ENCODE measurements around the gene PRICKLE4. TPM values are rescaled to one million over a fixed set of nuclear protein-coding genes. Genes with fewer than 3 reads are reported as not detected.

The PRICKLE4 gene
- total and polyA plus RNA-seq, 4 donors: 2.9 to 6.9 (median 5.5) TPM

DNA sequence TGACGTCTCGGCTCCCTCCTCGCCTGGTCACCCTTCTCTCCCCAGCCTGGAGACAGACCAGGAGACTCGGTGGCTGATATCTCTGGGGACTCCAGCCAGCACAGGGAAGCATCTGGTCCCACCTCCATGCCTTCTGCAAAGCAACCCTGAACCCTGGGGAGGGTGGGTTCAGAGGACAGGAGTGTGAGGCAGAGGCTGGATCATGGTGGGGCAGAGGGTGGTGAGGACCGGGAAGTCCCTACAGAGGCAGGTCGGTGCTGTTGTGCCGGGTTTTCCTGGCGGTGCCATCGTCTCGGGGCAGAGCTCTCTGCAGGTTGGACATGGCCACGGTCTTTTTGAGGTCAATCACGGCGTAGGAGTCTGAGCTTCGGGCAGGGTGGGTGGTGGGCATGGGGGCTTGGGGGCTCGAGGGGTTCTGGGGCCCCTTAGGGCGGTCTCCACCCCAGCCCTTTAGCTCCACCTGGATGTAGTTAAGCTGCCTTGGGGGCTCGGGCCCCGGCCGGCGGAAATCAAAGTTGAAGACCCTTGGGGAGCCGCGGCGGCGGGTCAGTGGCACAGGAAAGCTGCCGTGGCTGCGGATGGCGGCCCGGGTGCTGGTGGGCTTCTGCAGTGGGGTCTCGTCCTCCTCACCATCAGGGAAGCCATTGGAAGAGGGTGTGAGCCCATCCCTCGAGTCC, 10.1 kb upstream of the PRICKLE4 start:
- WGBS, 2 donors: 94 to 96% methylated on average over 30 of the region's 30 CpGs
- DNase-seq: no peak

DNA sequence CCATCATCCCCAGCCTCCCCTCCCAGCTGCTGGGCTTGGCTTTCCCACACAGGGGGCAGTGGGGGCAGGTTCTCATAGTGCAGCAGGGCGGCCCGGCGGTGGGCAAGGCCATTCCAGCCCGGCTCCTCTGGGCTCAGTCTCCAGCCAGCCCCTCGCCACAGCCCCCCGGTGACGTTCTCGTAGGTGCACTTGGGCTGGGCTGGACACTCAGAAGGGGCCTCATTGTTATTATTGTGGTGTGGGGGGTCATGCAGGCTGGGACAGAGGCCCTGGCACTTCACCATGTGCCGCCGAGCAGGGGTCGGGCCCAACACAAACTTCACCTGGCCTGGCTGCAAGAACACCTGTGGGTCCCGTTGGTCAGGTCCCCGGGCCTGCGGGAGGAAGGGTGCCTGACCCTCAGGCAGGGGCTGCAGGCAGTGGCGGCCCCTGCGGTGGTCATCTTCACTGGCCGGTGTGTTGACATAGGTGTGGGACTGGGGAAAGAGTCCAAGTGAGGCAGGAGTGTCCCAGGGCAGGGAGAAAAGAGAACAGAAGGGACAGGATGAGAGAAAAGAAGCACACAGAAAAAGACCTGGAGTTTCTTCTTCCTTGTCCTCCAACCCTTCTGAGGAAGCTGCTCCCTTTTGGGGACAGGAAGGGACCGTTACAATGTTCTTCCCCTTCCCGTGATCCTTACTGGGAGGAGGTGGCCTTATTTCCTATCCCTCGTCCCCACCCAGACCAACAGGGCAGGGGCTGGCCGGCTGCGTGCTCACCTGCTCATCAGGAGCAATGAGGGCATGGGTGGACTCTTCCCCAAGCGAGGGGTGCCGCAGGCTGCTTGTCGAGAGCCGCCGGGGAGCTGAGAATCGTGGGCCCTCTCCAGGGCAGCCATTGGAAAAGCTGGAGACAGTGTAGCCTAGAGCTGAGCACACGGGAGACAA, 9.3 kb upstream of the PRICKLE4 start:
- H3K9ac ChIP-seq (ENCODE audit: insufficient read depth in 1 of 2, low read length in 2 of 2): no peak overlapping the region
- no peak overlapping the region for H3K4me3 ChIP-seq
- 92% methylated on average over 27 to 29 of the region's 29 CpGs for WGBS, 2 donors
- H3K36me3 ChIP-seq (ENCODE audit: control insufficient read depth in 4 of 4, insufficient read depth in 4 of 4, low read length in 4 of 4): peaks cover 10 to 39% (median 14%) of the 10 kb centered on the region in 4 donors
- H3K4me1 ChIP-seq (ENCODE audit: control insufficient read depth in 5 of 5, insufficient read depth in 5 of 5, low read length in 5 of 5): peaks cover 6 to 30% (median 18%) of the 10 kb centered on the region in 5 donors
- TF ChIP-seq, protein P1, sequence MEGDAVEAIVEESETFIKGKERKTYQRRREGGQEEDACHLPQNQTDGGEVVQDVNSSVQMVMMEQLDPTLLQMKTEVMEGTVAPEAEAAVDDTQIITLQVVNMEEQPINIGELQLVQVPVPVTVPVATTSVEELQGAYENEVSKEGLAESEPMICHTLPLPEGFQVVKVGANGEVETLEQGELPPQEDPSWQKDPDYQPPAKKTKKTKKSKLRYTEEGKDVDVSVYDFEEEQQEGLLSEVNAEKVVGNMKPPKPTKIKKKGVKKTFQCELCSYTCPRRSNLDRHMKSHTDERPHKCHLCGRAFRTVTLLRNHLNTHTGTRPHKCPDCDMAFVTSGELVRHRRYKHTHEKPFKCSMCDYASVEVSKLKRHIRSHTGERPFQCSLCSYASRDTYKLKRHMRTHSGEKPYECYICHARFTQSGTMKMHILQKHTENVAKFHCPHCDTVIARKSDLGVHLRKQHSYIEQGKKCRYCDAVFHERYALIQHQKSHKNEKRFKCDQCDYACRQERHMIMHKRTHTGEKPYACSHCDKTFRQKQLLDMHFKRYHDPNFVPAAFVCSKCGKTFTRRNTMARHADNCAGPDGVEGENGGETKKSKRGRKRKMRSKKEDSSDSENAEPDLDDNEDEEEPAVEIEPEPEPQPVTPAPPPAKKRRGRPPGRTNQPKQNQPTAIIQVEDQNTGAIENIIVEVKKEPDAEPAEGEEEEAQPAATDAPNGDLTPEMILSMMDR (IDR thresholded peaks at IDR 0.05; ENCODE audit: control extremely low read depth, extremely low read depth): no peak
- ATAC-seq (ENCODE audit: insufficient read depth, low FRiP score) (no peak), DNase-seq (no peak)
- H3K27ac ChIP-seq (ENCODE audit: low read depth in 1 of 2, low read length in 1 of 2): no peak overlapping the region
- H3K9me3 ChIP-seq (ENCODE audit: control insufficient read depth in 4 of 4, insufficient read depth in 3 of 4, low read length in 3 of 4): no peaks in the 10 kb centered on the region
- H3K27me3 ChIP-seq (ENCODE audit: control insufficient read depth in 3 of 3, insufficient read depth in 3 of 3, low read length in 2 of 3): no peaks in the 10 kb centered on the region

More for the DNA sequence above, 10.1 kb upstream of the PRICKLE4 start:
- no peak overlapping the region for H3K27ac ChIP-seq (ENCODE audit: low read depth in 1 of 2, low read length in 1 of 2)
- peaks cover 7 to 39% (median 12%) of the 10 kb centered on the region in 4 donors for H3K36me3 ChIP-seq (ENCODE audit: control insufficient read depth in 4 of 4, insufficient read depth in 4 of 4, low read length in 4 of 4)
- TF ChIP-seq, protein P1 (IDR thresholded peaks at IDR 0.05; ENCODE audit: control extremely low read depth, extremely low read depth): no peak
- no peaks in the 10 kb centered on the region for H3K9me3 ChIP-seq (ENCODE audit: control insufficient read depth in 4 of 4, insufficient read depth in 3 of 4, low read length in 3 of 4)
- H3K4me3 ChIP-seq: no peak overlapping the region
- no peak for ATAC-seq (ENCODE audit: insufficient read depth, low FRiP score)
- no peak overlapping the region for H3K9ac ChIP-seq (ENCODE audit: insufficient read depth in 1 of 2, low read length in 2 of 2)
- no peaks in the 10 kb centered on the region for H3K27me3 ChIP-seq (ENCODE audit: control insufficient read depth in 3 of 3, insufficient read depth in 3 of 3, low read length in 2 of 3)
- H3K4me1 ChIP-seq (ENCODE audit: control insufficient read depth in 5 of 5, insufficient read depth in 5 of 5, low read length in 5 of 5): peaks cover 6 to 32% (median 19%) of the 10 kb centered on the region in 5 donors

DNA sequence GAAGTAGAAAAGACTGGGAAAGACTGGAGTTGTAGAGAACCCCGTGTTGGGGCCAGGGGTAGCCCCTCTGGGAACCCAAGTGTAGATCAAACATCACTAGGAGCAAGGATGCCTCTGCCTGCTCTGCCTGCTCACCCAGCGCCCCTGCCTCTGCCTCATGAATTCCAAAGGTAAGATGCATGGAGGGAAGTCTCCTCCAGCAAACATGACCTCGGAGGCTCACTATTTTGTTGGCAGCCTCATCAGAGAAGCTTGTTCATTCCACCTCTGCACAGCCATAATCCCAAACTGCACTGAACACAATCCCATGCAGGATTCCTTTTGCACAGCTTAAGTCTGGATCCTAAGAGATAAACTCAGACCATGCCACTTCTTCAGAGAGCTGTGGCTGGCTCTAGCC, 5.7 kb upstream of the PRICKLE4 start:
- WGBS, 2 donors: 91 to 93% methylated on average over 3 of the region's 3 CpGs
- H3K36me3 ChIP-seq (ENCODE audit: control insufficient read depth in 4 of 4, insufficient read depth in 4 of 4, low read length in 4 of 4): peaks cover 10 to 39% (median 21%) of the 10 kb centered on the region in 4 donors
- H3K27me3 ChIP-seq (ENCODE audit: control insufficient read depth in 3 of 3, insufficient read depth in 3 of 3, low read length in 2 of 3): no peaks in the 10 kb centered on the region
- H3K4me3 ChIP-seq: no peak overlapping the region
- no peaks in the 10 kb centered on the region for H3K9me3 ChIP-seq (ENCODE audit: control insufficient read depth in 4 of 4, insufficient read depth in 3 of 4, low read length in 3 of 4)
- TF ChIP-seq, protein P1 (IDR thresholded peaks at IDR 0.05; ENCODE audit: control extremely low read depth, extremely low read depth): no peak
- peaks cover 0 to 9% (median 6%) of the 10 kb centered on the region in 5 donors for H3K4me1 ChIP-seq (ENCODE audit: control insufficient read depth in 5 of 5, insufficient read depth in 5 of 5, low read length in 5 of 5)
- H3K27ac ChIP-seq (ENCODE audit: low read depth in 1 of 2, low read length in 1 of 2): no peak overlapping the region
- H3K9ac ChIP-seq (ENCODE audit: insufficient read depth in 1 of 2, low read length in 2 of 2): no peak overlapping the region
- DNase-seq (no peak), ATAC-seq (ENCODE audit: insufficient read depth, low FRiP score) (no peak)

All from lung (tissue), 12 donors.